ENCODE results near the gene LRRK1.

DNA sequence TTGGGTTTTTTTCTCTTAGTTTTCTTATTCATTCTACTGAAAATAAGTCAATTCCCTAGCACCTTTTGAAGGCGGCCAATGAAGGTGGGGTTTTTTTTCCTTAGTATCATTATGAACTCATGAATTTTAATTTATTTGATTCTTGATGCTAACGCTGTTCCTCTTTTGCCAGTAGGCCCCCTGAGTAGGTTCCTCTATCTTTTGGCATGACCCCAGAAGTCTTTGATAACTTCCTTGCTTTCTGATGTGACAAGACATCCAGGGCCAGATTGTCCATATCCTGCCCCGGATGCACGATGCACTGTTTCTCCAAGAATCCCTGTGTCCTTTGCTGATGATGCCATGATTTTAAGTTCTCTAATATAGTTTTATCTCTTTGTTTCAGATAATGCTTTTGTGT, 20.6 kb downstream of the LRRK1 start:
- TF ChIP-seq, protein P1, sequence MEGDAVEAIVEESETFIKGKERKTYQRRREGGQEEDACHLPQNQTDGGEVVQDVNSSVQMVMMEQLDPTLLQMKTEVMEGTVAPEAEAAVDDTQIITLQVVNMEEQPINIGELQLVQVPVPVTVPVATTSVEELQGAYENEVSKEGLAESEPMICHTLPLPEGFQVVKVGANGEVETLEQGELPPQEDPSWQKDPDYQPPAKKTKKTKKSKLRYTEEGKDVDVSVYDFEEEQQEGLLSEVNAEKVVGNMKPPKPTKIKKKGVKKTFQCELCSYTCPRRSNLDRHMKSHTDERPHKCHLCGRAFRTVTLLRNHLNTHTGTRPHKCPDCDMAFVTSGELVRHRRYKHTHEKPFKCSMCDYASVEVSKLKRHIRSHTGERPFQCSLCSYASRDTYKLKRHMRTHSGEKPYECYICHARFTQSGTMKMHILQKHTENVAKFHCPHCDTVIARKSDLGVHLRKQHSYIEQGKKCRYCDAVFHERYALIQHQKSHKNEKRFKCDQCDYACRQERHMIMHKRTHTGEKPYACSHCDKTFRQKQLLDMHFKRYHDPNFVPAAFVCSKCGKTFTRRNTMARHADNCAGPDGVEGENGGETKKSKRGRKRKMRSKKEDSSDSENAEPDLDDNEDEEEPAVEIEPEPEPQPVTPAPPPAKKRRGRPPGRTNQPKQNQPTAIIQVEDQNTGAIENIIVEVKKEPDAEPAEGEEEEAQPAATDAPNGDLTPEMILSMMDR (IDR thresholded peaks at IDR 0.05): no peak
- TF ChIP-seq POLR2A (IDR thresholded peaks at IDR 0.05): no peak
- TF ChIP-seq POLR2AphosphoS5 (IDR thresholded peaks at IDR 0.05): no peak

Measured in sigmoid colon (tissue), 4 donors.